Karpas-422 (cell line): ENCODE measurements around the gene RHBDD3. TPM values are rescaled to one million over a fixed set of nuclear protein-coding genes. Genes with fewer than 3 reads are reported as not detected.

Experiments
- DNase-seq: peaks from one replicate; pipeline ENCODE4 v3.0.0-alpha.2; 2015
- H2AFZ ChIP-seq: fragments of 200-600 bp; sonication (generic); 2 replicates; pipeline ENCODE4 v1.6.1; 2014; ENCODE audit warnings: antibody characterized with exemption, low read length, mixed read lengths
- H3K27ac ChIP-seq: fragments of 200-600 bp; sonication (generic); 2 replicates; pipeline ENCODE4 v1.5.1; 2014; ENCODE audit warnings: mild to moderate bottlenecking, low read length, moderate library complexity
- H3K27me3 ChIP-seq: fragments of 200-600 bp; sonication (generic); 2 replicates; pipeline ENCODE4 v1.6.1; 2014; ENCODE audit warnings: low read length, mixed read lengths
- H3K36me3 ChIP-seq: fragments of 200-600 bp; sonication (generic); 2 replicates; pipeline ENCODE4 v1.6.1; 2014; ENCODE audit warnings: low read length, mixed read lengths; ENCODE audit not compliant: insufficient read depth
- H3K4me1 ChIP-seq: fragments of 200-600 bp; sonication (generic); 2 replicates; pipeline ENCODE4 v1.6.1; 2014; ENCODE audit warnings: mild to moderate bottlenecking, low read length, mixed read lengths
- H3K4me2 ChIP-seq: fragments of 200-600 bp; sonication (generic); 2 replicates; pipeline ENCODE4 v1.6.1; 2014; ENCODE audit warnings: low read length, low read depth, mild to moderate bottlenecking; ENCODE audit not compliant: poor library complexity, severe bottlenecking
- H3K4me3 ChIP-seq: fragments of 200-600 bp; sonication (generic); 2 replicates; pipeline ENCODE4 v1.5.1; 2014; ENCODE audit warnings: mild to moderate bottlenecking, antibody characterized with exemption, low read length, mixed read lengths
- H3K79me2 ChIP-seq: fragments of 200-600 bp; sonication (generic); 2 replicates; pipeline ENCODE4 v1.6.1; 2014; ENCODE audit warnings: mild to moderate bottlenecking, low read length, mixed read lengths
- H3K9ac ChIP-seq: fragments of 200-600 bp; sonication (generic); 2 replicates; pipeline ENCODE4 v1.6.0; 2014; ENCODE audit warnings: low read length
- H3K9me2 ChIP-seq: fragments of 200-600 bp; sonication (generic), shearing (Covaris generic); replicated peaks from 2 replicates; pipeline ENCODE4 v1.6.0; 2014; ENCODE audit warnings: mild to moderate bottlenecking, low read length, moderate library complexity; ENCODE audit not compliant: insufficient read depth
- H3K9me3 ChIP-seq: fragments of 300-700, 200-600 bp; sonication (generic); 2 replicates; pipeline ENCODE4 v1.6.1; 2014; ENCODE audit warnings: low read length, mixed read lengths
- H4K20me1 ChIP-seq: fragments of 200-600 bp; sonication (generic); 2 replicates; pipeline ENCODE4 v1.6.1; 2014; ENCODE audit warnings: mild to moderate bottlenecking, antibody characterized with exemption, low read length, low read depth; ENCODE audit not compliant: insufficient read depth
- total RNA-seq: library from RNA; depleted of rRNA; stranded (reverse); fragments of >200 nt; shearing (Covaris generic); gene quantifications from 2 replicates; pipeline ENCODE4 v1.2.3, GENCODE V29; 2014; ENCODE audit warnings: low replicate concordance

RHBDD3 gene
- total RNA-seq, 1 experiment from 2014 or later: 8.8 TPM

DNA sequence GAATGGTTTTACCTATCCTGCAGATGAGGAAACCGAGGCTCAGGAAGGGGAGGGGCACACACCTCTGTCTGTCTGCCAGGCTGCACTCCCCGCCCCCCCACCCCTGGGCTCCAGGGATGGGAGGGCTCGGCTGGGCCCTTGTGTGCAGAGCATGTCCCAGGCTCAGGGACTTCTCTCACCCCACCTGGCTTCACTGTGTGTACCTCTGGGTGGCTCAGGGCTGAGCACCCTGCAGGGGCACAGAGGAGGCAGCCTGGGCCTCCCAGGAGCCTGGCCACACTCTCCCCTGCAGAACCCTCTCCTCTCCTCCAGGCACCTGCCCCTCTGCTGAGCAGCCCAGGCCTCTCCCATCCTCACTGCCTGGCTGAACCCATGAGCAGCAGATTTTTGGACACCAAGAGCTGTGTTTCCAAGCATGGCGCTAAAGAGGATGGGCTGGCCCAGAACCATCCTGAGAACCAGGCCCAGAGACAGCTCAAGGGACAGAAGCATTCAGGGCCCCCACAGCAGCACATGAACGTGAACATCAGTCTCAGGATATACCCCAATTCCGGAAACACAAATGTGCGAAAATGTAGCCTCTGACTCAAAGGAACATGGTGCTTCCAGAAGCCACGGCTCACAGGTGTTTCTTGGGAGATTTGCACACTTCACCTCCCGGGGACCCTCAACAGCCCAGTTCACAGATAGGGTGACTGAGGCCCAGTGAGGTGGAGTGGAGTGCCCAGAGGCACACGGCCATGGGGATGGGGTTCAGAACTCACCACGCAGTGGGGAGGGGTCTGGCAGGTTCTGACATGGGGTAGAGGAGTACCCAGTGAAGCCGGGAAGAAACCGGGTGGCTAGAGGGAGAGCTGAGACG is 51.5 kb downstream of the RHBDD3 start:
- H3K36me3 ChIP-seq: no peaks in the 10 kb centered on the region
- H3K9me3 ChIP-seq: no peaks in the 10 kb centered on the region
- H3K9me2 ChIP-seq: no peaks in the 10 kb centered on the region
- H3K9ac ChIP-seq: no peak overlapping the region
- no peaks in the 10 kb centered on the region; the same call in 1 of the 2 replicates for H4K20me1 ChIP-seq
- H3K4me3 ChIP-seq: no peak overlapping the region
- H2AFZ ChIP-seq: no peak overlapping the region
- no peak overlapping the region for H3K4me2 ChIP-seq
- no peak for DNase-seq
- no peaks in the 10 kb centered on the region; the same call in none of the 2 replicates for H3K4me1 ChIP-seq
- H3K27me3 ChIP-seq: no peaks in the 10 kb centered on the region; the same call in 1 of the 2 replicates
- no peaks in the 10 kb centered on the region for H3K79me2 ChIP-seq
- no peak overlapping the region for H3K27ac ChIP-seq

DNA sequence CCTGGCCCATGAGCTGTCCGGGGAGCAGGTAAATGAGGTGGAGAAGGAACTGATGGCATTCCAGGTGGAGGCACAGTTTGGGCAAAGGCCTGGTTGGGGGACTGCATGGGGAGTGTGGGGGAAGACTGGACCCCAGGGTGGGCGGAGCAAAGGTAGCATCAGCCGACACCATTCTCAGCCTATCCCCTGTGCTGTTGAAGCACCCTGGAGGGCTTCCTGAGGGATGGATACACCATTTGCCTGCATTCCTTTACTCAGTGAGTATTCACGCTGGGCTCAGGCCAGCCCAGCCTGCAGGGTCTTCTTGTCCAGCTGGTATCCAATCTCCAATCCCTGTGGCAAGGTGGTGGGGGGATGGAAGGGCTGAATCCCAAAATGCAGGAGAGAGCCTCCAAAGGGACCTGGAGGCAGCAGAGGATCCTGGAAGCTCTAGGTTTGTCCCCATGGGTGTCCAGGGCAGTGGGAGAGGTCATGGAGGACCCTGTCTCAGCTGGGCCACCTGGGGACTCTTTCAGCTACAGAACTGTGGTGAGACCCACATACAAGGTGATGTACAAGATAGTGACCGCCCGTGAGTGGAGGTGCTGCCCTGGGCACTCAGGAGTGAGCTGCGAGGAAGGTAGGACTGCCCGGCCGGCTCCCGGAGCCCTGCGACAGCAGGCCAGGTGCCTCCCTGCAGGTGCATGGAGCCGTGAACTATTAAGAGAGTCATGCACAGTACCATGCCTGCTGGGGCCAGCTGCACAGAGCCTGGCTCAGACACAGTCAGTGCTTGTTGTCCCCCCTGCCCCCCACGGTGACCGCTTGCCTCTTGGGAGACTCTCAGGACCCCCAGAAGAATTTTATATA is 52.5 kb downstream of the RHBDD3 start:
- H3K4me1 ChIP-seq: no peaks in the 10 kb centered on the region; the same call in none of the 2 replicates
- H2AFZ ChIP-seq: no peak overlapping the region
- no peak for DNase-seq
- no peaks in the 10 kb centered on the region for H3K79me2 ChIP-seq
- H3K27me3 ChIP-seq: no peaks in the 10 kb centered on the region; the same call in 1 of the 2 replicates
- no peak overlapping the region for H3K4me3 ChIP-seq
- H3K9ac ChIP-seq: no peak overlapping the region
- H3K36me3 ChIP-seq: no peaks in the 10 kb centered on the region
- H3K27ac ChIP-seq: no peak overlapping the region
- H3K9me3 ChIP-seq: no peaks in the 10 kb centered on the region
- H4K20me1 ChIP-seq: no peaks in the 10 kb centered on the region; the same call in 1 of the 2 replicates
- H3K4me2 ChIP-seq: no peak overlapping the region
- no peaks in the 10 kb centered on the region for H3K9me2 ChIP-seq

DNA sequence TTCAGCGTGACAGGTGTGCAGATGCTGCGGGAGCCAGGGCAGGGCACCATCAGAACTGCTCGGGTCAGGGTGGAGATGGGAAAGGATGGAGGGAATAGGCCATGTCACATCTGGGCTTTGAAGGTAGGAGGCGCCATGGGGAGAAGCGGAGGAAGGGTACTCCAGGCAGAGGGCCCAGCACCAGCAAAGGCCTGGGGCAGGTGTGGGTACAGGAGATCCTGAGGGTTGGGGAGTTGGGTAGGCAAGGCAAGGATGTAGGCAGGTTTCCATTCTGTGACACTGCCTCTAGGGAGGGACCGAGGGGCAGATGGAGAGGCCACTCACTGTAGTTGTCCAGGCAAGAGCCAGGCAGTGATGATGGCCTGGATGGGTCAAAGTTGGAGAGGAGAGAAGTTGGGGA is 53.5 kb downstream of the RHBDD3 start:
- H3K36me3 ChIP-seq: no peaks in the 10 kb centered on the region
- no peaks in the 10 kb centered on the region for H3K9me2 ChIP-seq
- no peaks in the 10 kb centered on the region for H3K79me2 ChIP-seq
- H4K20me1 ChIP-seq: peaks cover 5% of the 10 kb centered on the region; the same call in 1 of the 2 replicates
- H2AFZ ChIP-seq: no peak overlapping the region
- H3K4me2 ChIP-seq: no peak overlapping the region
- peaks cover 2% of the 10 kb centered on the region for H3K4me1 ChIP-seq
- no peak overlapping the region for H3K9ac ChIP-seq
- no peaks in the 10 kb centered on the region for H3K9me3 ChIP-seq
- no peaks in the 10 kb centered on the region; the same call in 1 of the 2 replicates for H3K27me3 ChIP-seq
- no peak overlapping the region for H3K27ac ChIP-seq
- DNase-seq: no peak
- no peak overlapping the region for H3K4me3 ChIP-seq

DNA sequence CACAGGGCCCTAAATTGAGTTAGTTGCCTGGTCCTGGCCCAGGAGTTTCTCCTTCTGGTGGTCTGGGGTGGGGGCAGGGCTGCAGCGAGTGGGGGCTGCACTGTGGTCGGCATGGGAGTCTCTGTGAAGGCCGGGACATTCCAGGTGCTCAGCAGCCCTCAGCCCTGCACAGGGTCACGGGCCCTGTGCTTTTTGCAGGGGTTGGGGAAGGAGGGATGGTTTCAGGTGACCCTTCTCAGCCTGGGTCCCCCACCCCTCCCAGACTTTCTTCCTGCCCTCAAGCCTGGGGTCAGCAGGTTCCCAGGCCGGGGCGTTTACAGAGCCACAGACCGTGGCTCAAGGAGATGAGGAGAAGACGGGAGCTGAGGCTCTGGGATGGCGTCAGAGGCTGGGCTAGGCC is 54.3 kb downstream of the RHBDD3 start:
- no peaks in the 10 kb centered on the region for H3K79me2 ChIP-seq
- no peak for DNase-seq

DNA sequence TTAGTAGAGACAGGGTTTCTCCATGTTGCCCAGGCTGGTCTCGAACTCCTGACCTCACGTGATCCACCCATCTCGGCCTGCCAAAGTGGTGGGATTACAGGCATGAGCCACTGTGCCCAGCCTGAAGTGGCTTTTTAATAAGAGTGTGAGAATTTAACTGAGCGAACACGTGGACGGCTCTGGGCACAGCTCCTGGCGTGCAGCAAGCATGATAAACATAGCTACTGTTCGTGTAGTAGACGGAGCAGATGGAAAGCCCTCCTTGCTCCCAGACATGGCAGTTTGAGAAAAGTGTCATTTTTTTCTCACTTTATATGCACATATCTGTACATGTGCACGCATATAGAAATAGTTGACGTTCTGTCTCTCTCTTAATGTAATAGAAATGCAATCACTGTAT is 55.0 kb downstream of the RHBDD3 start:
- no peaks in the 10 kb centered on the region; the same call in 1 of the 2 replicates for H3K27me3 ChIP-seq
- no peaks in the 10 kb centered on the region for H3K9me3 ChIP-seq
- H3K9ac ChIP-seq: no peak overlapping the region
- no peak overlapping the region for H3K27ac ChIP-seq
- H3K4me3 ChIP-seq: no peak overlapping the region
- no peak overlapping the region for H3K4me2 ChIP-seq
- peaks cover 6% of the 10 kb centered on the region; the same call in 1 of the 2 replicates for H4K20me1 ChIP-seq
- H3K79me2 ChIP-seq: no peaks in the 10 kb centered on the region
- no peaks in the 10 kb centered on the region for H3K9me2 ChIP-seq
- H2AFZ ChIP-seq: no peak overlapping the region
- peaks cover 16% of the 10 kb centered on the region for H3K4me1 ChIP-seq
- H3K36me3 ChIP-seq: no peaks in the 10 kb centered on the region
- no peak for DNase-seq

More for the DNA sequence above, 54.3 kb downstream of the RHBDD3 start:
- Histone ChIP-seq H3K4me1 (peaks cover 9% of the 10 kb centered on the region), H3K36me3 (no peaks in the 10 kb centered on the region), H2AFZ (no peak overlapping the region), H3K27ac (no peak overlapping the region), H3K9me3 (no peaks in the 10 kb centered on the region), H3K9me2 (no peaks in the 10 kb centered on the region), H4K20me1 (peaks cover 6% of the 10 kb centered on the region; the same call in 1 of the 2 replicates), H3K9ac (no peak overlapping the region), H3K4me3 (no peak overlapping the region), H3K4me2 (no peak overlapping the region), H3K27me3 (no peaks in the 10 kb centered on the region; the same call in 1 of the 2 replicates)

DNA sequence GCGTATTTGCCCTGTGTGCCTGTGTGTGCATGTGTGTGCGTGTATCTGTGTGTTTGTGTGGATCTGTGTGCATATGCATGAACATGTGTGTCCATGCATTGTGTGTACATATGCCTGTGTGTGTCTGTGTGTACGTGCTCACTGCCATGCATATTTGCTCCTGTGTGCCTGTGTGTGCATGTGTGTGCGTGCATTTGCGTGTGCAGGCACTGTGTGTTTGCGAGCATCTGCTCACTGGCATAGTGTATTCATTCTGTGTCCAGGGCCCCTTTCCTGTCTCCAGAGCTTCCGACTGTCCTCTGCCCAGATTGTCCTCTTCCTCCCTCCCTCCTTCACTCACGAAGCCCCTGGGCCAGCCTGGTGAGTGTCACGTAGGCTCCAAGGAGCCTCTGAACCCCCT is 56.3 kb downstream of the RHBDD3 start:
- Histone ChIP-seq H3K9me3 (no peaks in the 10 kb centered on the region), H3K27me3 (no peaks in the 10 kb centered on the region; the same call in 1 of the 2 replicates), H3K27ac (no peak overlapping the region)

DNA sequence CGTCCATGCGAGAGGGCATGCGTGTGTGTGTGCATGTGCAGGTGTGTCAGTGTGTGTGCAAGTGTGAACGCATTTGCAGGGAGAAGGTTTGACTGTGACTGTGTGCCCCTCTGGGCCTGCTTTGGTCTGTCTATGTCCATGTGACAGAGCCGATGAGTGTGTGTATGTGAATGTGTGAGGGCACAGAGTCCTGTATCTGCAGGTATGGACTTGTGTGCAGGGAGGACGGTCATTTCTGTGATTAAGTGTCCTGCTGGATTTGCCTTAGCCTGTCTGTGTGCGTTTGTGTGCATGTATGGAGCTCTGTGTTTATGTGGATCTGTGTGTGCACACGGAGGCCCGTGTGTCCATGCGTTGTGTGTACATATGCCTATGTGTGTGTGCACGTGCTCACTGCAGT is 56.7 kb downstream of the RHBDD3 start:
- no peaks in the 10 kb centered on the region; the same call in 1 of the 2 replicates for H3K27me3 ChIP-seq

More for the DNA sequence above, 56.3 kb downstream of the RHBDD3 start:
- H3K4me3 ChIP-seq: no peak overlapping the region
- no peaks in the 10 kb centered on the region for H3K79me2 ChIP-seq
- no peak overlapping the region for H3K4me2 ChIP-seq
- H3K36me3 ChIP-seq: no peaks in the 10 kb centered on the region
- H3K4me1 ChIP-seq: peaks cover 16% of the 10 kb centered on the region
- H4K20me1 ChIP-seq: peaks cover 12% of the 10 kb centered on the region; the same call in 1 of the 2 replicates
- no peak overlapping the region for H2AFZ ChIP-seq
- H3K9ac ChIP-seq: no peak overlapping the region
- no peak for DNase-seq
- H3K9me2 ChIP-seq: no peaks in the 10 kb centered on the region

More for the DNA sequence above, 56.7 kb downstream of the RHBDD3 start:
- Histone ChIP-seq H4K20me1 (peaks cover 13% of the 10 kb centered on the region; the same call in 1 of the 2 replicates), H3K27ac (no peak overlapping the region), H3K4me1 (peaks cover 16% of the 10 kb centered on the region), H3K79me2 (no peaks in the 10 kb centered on the region), H2AFZ (no peak overlapping the region), H3K4me3 (no peak overlapping the region), H3K9ac (no peak overlapping the region), H3K9me2 (no peaks in the 10 kb centered on the region), H3K4me2 (no peak overlapping the region), H3K36me3 (no peaks in the 10 kb centered on the region), H3K9me3 (no peaks in the 10 kb centered on the region)
- no peak for DNase-seq
